Fibroblast of skin of right biceps (primary cell): Measurements from ENCODE around the gene USP48.
A peak's percentile ranks its signal among the peaks of the same experiment; 100 is the strongest.
"Not testable (repeated sequence)": the region's sequence is repeated elsewhere in the genome, so short reads cannot be mapped to it uniquely, and the experiment has no call there.

Source experiments
- DNase-seq: peaks from one replicate; pipeline ENCODE4 v3.0.0-alpha.2; 2013

Gene USP48

GRCh38 chr1:21647431-21648351 is 135.3 kb downstream of the USP48 start:
- DNase-seq, result peak; percentile 51

GRCh38 chr1:21645550-21645949 is 137.4 kb downstream of the USP48 start:
- no peak for DNase-seq

GRCh38 chr1:21644906-21645305 is 138.0 kb downstream of the USP48 start:
- DNase-seq, result no peak

- no peak for DNase-seq
Measured at GRCh38 chr1:21644348-21644747, 138.6 kb downstream of the USP48 start.

GRCh38 chr1:21643624-21644023 is 139.3 kb downstream of the USP48 start:
- no peak for DNase-seq

GRCh38 chr1:21641967-21642739 is 140.8 kb downstream of the USP48 start:
- no peak for DNase-seq

GRCh38 chr1:21641537-21641936 is 141.4 kb downstream of the USP48 start:
- no peak for DNase-seq

- no peak for DNase-seq
Measured at GRCh38 chr1:21641076-21641475, 141.9 kb downstream of the USP48 start.

GRCh38 chr1:21640653-21641052 is 142.3 kb downstream of the USP48 start:
- DNase-seq, result no peak

GRCh38 chr1:21639594-21640041 is 143.3 kb downstream of the USP48 start:
- DNase-seq, result no peak

- peak; percentile 27 for DNase-seq
Measured at GRCh38 chr1:21638531-21639341, 144.2 kb downstream of the USP48 start.

- no peak for DNase-seq
Measured at GRCh38 chr1:21637514-21637913, 145.4 kb downstream of the USP48 start.

GRCh38 chr1:21636029-21636428 is 146.9 kb downstream of the USP48 start:
- no peak for DNase-seq

- no peak for DNase-seq
Measured at GRCh38 chr1:21634806-21635535, 148.0 kb downstream of the USP48 start.

GRCh38 chr1:21633992-21634805 is 148.8 kb downstream of the USP48 start:
- DNase-seq, result no peak

- DNase-seq, result no peak
Measured at GRCh38 chr1:21633141-21633755, 149.7 kb downstream of the USP48 start.

GRCh38 chr1:21631944-21632887 is 150.7 kb downstream of the USP48 start:
- no peak for DNase-seq

GRCh38 chr1:21631590-21631943 is 151.4 kb downstream of the USP48 start:
- DNase-seq, result not testable (repeated sequence)

GRCh38 chr1:21630571-21631343 is 152.2 kb downstream of the USP48 start:
- peak; percentile 12 for DNase-seq
